ENCODE data around the gene PALLD.
"Not testable (repeated sequence)": the region's sequence is repeated elsewhere in the genome, so short reads cannot be mapped to it uniquely, and the experiment has no call there.

The PALLD gene

GRCh38 chr4:168795346-168795745 is 298.5 kb downstream of the PALLD start:
- H3K27ac ChIP-seq, result no peak overlapping the region

GRCh38 chr4:168796362-168797106 is 299.7 kb downstream of the PALLD start:
- no peak overlapping the region for H3K27ac ChIP-seq
- TF ChIP-seq CTCF (conservative IDR thresholded peaks at IDR 0.05), result no peak

More at GRCh38 chr4:168795346-168795745, 298.5 kb downstream of the PALLD start:
- no peak for TF ChIP-seq CTCF (conservative IDR thresholded peaks at IDR 0.05)

- no peak for TF ChIP-seq CTCF (conservative IDR thresholded peaks at IDR 0.05)
- no peak overlapping the region for H3K27ac ChIP-seq
Observed at GRCh38 chr4:168797194-168797593, 300.3 kb downstream of the PALLD start.

- no peak overlapping the region for H3K27ac ChIP-seq
- TF ChIP-seq CTCF (conservative IDR thresholded peaks at IDR 0.05), result no peak
Observed at GRCh38 chr4:168797738-168798375, 301.0 kb downstream of the PALLD start.

- H3K27ac ChIP-seq, result no peak overlapping the region
- TF ChIP-seq CTCF (conservative IDR thresholded peaks at IDR 0.05), result no peak
Observed at GRCh38 chr4:168800926-168801325, 304.1 kb downstream of the PALLD start.

GRCh38 chr4:168802222-168802621 is 305.4 kb downstream of the PALLD start:
- no peak overlapping the region for H3K27ac ChIP-seq
- TF ChIP-seq CTCF (conservative IDR thresholded peaks at IDR 0.05), result no peak

GRCh38 chr4:168803052-168803451 is 306.2 kb downstream of the PALLD start:
- H3K27ac ChIP-seq, result not testable (repeated sequence)

GRCh38 chr4:168803732-168804131 is 306.9 kb downstream of the PALLD start:
- no peak for TF ChIP-seq CTCF (conservative IDR thresholded peaks at IDR 0.05)
- no peak overlapping the region for H3K27ac ChIP-seq
